Measurements from ENCODE around the gene NELFCD.
"Not testable (repeated sequence)": the region's sequence is repeated elsewhere in the genome, so short reads cannot be mapped to it uniquely, and the experiment has no call there.

Gene NELFCD

GRCh38 chr20:59026904-59027740, 46.1 kb downstream of the NELFCD start:
- DNase-seq (ENCODE audit: low read depth), result no peak

DNA sequence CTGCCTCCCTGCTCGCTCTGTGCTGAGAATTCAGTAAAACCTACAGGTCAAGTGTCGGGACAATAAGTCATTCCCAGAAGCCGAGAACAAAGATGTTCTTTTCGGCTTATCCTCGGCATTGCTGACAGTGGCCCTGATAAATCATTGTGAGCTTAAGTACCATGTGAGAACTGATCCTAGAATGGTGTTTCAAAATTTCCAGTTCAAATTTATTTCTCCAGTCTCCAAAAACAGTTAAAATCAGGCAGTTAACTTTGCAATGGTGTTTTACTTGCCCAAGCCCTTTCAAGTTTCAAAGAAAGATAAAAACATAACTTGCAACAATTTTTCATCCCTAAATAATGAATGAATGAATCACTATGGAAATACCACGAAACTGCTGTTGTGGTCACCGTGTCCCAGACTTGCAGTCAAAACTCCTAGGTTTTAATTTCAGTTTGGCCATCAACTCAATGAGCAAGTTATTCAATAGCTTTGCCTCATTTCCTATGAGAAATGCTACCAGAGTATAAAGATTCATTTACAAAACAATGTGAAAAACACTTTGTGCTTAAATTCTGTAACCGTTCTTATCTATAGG, 46.8 kb downstream of the NELFCD start:
- no peak for DNase-seq (ENCODE audit: low read depth)

DNA sequence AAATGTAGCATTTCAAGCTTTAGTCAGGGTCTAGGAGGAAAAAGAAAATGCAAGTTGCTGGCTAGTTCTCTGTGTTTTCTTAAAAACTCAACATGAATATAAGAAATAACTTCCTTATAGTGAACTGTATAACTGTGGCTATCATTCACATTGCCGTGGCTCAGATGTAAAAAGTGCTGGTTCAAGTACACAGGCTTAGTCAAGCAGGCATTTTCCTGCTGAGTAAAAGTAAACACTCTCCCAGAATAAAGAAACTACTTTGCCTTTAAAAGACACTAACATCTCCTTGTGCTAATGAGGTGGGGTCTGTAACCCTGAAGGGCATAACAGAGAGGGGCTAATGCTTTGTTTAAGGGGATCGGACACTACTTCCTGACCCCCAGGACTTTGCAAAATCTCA, 47.8 kb downstream of the NELFCD start:
- no peak for DNase-seq (ENCODE audit: low read depth)

DNA sequence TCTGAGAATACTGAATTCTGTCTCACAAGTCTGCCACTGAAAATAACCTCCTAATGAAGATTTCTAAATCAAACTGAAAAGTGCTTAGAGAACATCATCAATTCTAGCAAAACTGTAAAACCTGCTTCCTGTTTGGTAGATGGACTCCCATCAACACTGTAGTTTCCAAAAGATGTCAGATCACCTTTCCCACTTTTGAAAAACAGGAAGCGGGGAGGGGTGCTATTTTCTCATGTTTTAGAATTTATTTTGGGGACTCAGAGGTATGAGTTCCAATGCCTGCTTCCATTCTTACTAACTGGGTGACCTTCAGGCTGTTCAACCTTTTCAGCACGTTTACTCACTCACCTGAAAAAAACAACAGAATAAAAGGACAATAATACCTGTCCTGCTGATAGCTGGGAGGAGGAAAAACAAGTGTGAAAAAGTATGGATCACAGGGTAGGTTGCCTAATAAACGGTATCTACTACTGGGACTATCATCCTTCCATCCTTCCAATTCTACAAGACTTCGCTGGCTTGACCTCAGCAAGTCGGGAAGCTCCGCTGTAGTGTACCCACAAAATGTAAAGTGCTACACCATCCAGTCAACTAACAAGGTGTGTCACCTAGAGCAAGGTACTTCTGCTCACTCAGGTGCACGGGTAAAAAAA, 50.0 kb downstream of the NELFCD start:
- DNase-seq (ENCODE audit: low read depth), result no peak

GRCh38 chr20:59031564-59032022, 50.5 kb downstream of the NELFCD start:
- no peak for DNase-seq (ENCODE audit: low read depth)

DNA sequence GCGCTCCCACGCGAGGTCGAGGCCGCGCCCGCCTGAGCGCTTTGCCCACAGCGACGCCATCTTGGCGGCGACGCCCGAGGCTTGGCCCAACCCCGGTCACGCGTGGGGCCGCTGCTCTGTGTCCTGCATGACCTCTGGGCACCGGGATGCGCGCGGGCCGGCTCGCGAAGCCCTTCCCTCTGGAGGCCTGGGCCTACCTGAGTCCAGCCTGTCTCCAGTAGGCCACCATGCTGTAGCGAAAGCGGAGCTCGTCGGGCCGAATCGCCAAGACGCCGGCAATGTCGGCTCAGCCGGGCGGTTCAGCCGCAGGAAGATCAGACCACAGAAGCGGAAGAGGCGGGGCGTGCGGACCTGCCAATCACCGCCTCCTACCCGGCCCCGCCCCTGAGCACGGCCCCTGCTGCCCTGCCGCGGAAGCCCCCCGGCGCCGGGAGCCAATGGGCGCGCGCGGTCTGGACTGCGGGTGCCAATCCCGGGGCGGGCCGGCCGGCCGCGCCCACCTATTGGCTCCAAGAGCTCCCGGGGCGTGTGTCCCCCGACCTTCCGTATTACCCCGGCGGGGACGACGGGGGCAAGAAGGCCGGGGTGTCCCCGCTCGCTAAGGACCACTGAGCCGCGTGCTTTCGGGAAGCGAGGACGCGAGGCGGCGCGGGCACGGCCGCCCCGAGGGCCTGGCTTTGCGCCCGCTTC, 51.1 kb downstream of the NELFCD start, which contains the start of gene ATP5F1E:
Gene ATP5F1E (minus strand): TSS at position 313 of the 690 bp plus-strand sequence. CDS start 84 bp downstream, at position 229.
- peak; percentile 90 for DNase-seq (ENCODE audit: low read depth)

DNA sequence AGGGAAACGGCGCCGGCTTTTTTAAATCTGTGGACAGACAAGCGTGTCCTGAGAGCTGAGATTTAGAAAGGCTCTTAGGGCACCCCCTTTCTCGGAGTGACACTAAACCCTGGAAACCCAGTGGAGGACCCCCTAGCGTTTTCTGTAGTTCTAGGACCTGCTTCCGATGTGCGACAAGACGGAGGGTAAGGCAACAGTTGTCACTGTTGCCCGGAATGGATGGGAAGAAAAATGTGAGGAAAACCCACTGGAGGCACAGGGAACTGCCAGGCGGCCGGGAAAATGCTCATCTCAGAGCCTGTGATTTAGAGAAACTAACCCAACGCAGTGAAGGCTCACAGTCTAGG, 51.6 kb downstream of the NELFCD start:
- no peak for DNase-seq (ENCODE audit: low read depth)

DNA sequence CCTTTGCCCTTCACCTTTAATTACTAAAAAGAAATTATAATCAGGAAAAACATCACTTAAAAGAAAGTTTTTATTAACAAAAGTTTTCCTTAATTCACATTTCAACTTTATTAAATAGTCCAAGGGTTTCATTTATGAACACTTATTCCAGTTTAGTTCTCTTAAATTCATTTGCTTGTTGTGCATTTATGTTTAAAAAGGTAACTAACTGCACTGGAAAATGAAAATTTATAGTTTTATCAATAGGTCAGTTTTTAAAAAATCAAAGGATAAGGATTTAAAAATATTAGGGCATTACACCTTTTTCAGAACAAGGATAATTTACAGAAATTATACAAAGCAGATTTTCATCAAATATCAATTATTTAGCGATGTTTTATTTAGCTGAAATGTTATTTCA, 52.0 kb downstream of the NELFCD start:
- DNase-seq (ENCODE audit: low read depth), result no peak

DNA sequence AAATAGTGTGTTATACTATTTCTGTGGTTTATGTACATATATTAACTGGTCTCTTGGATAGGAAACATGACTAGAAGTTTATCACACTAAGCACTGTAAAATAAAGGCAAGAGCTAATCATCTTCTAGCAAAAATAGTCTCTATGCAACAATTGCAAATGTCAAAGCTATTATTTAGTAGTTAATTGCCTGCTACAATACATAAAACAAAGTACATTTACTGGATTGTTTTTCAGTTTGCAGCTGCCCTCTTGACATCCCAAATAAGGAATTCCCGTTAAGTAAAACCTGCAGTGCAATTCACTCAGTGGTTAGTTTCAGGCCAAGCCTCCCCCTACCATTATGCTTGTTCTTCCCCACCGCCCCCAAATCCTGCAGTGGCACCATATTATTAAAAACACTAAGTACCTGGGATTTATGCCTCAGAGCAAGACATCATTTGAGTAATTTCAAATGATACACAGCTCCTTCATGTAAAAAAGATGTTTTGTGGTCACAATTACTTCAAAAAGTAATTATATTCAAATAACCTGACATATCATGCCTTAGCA, 52.6 kb downstream of the NELFCD start:
- no peak for DNase-seq (ENCODE audit: low read depth)

GRCh38 chr20:59035381-59035780, 54.3 kb downstream of the NELFCD start:
- no peak for DNase-seq (ENCODE audit: low read depth)

GRCh38 chr20:59037386-59037785, 56.3 kb downstream of the NELFCD start:
- no peak for DNase-seq (ENCODE audit: low read depth)

DNA sequence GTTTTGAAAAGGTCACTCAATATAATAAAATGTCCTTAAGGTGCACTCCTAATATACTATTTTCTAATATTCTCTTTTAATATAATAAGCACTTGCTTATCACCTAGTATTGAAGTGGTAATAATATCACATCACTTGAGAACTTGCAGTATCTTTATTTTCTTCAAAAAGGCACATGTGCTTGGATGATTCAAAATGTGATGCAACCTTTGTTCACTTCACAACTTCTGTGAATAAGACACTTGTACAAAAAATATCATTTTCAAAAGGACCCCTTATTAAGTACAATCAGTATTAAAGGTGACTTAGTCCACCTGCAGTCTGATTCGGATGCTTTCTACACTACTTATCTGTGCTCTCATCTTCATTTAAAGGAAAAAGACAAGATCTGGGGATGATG, 58.2 kb downstream of the NELFCD start:
- no peak for DNase-seq (ENCODE audit: low read depth)

DNA sequence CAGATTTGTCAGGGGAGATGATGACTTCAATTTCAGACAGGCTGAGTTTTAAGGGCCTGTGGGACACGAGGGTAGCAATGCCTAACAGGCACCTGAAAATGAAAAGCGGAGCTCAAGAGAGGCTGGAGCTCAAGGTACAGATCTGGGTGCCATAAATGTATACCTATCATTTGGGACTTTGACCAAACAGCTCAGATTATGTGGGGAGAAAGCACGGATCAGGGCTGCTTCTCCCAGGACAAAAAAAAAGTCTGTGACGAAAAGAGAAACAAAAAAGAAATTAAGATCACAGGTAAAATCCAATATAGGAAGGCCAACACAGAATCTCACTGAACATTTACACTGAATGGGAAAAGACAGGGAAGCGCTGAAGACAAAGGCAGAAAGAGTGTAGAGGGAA, 59.6 kb downstream of the NELFCD start:
- no peak for DNase-seq (ENCODE audit: low read depth)

DNA sequence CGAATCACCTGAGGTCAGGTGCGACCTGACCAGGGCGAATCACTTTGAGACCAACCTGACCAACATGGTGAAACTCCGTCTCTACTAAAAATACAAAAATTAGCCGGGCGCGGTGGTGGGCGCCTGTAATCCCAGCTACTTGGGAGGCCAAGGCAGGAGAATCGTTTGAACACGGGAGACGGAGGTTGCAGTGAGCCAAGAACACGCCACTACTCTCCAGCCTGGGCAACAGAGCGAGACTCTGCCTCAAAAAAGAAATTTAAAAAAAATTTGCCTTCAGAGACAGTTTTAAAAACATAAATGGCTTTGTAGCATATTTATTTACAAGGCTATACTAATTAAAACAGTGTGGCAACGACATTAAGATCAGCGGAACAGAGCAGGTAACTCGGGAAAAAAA, 60.4 kb downstream of the NELFCD start:
- DNase-seq (ENCODE audit: low read depth), result not testable (repeated sequence)

- no peak for DNase-seq (ENCODE audit: low read depth)
These were observed 61.2 kb downstream of the NELFCD start, which contains the start of gene PRELID3B for GRCh38 chr20:59042151-59042795. TSS of gene PRELID3B (minus strand) at chr20:59042786. CDS start at chr20:59042730, 56 bp downstream.

DNA sequence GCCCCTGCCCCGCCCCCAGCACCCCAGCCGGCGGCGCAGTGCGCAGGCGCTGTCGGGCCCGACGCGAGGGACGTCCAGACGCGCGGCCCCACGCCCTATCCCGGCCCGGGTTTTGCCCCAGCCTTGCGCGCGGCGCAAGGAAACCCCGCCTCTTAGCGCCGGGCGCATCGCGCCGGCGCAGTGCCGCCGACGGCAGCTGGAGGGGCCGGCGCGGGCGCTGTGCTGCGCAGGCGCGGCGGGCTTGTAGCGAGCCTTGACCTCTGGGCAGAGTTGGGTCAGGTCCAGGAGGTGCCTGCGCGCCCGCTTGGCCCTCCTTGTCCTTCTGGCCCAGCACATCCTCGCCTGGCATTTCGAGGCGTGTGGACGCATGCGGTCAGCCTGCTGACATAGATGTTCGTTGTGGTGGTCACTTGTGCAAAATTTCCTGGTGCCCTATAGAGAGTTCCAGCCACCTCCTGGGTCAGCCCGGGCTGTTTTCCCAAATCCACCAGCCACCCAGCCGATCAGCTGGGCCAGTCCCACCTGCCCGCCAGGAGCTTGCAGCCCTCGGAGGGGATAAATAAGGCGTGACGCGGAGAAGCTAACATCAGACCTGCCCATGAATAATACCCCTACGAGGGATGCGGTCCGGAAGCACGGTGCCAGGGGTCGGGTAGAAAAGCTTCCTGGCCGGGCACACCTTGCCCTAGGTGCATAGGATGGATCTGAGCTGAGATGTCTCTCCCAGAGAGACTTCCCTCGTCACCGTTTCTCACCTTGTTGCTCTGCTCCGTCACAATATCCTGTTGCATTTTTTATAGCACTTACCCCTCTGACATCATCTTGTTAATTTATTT, 62.0 kb downstream of the NELFCD start:
- DNase-seq (ENCODE audit: low read depth), result peak; percentile 80

- DNase-seq (ENCODE audit: low read depth), result no peak
These were observed 62.6 kb downstream of the NELFCD start for GRCh38 chr20:59043698-59044097.

DNA sequence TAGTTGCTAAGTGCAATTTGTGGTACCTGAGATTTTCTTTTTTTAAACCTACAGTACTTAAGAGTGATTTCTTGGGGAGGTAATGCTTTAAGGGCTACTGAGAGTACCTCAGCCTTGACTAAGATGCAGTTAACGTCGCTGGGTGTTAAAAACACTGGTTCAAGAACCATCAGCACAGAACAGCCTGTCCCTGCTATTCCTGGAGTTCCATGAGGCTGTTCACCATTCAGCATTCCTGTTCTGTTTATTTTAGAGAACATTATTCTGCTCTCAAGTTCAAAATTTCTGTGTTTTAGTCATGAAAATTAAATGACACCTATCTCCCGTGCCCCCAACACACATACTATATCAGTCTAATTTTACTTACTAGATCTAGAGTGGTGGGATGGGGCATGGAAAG, 63.2 kb downstream of the NELFCD start:
- DNase-seq (ENCODE audit: low read depth), result no peak
